WTC11 (cell line): ENCODE measurements around the gene CLDN7. TPM values are rescaled to one million over a fixed set of nuclear protein-coding genes. Genes with fewer than 3 reads are reported as not detected.

Source experiments
- AR ChIP-seq: fragments of 250-450 bp; sonication (Bioruptor Pico); IDR thresholded peaks from 2 replicates; pipeline ENCODE4 v1.9.0; 2021; ENCODE audit warnings: mild to moderate bottlenecking
- ATF2 ChIP-seq: sonication (generic); formaldehyde crosslinking; IDR thresholded peaks from 2 replicates; pipeline ENCODE4 v1.8.1; 2022; ENCODE audit warnings: low read depth, missing genetic modification reagents, borderline replicate concordance
- ERG ChIP-seq: fragments of 250-450 bp; sonication (Bioruptor Pico); IDR thresholded peaks from 2 replicates; pipeline ENCODE4 v1.8.0; 2021; ENCODE audit warnings: mild to moderate bottlenecking
- FOXK1 ChIP-seq: sonication (generic); formaldehyde crosslinking; IDR thresholded peaks from 2 replicates; pipeline ENCODE4 v1.8.0; 2022; ENCODE audit warnings: mild to moderate bottlenecking, moderate library complexity, missing genetic modification reagents
- KAT7 ChIP-seq: sonication (generic); formaldehyde crosslinking; IDR thresholded peaks from 2 replicates; pipeline ENCODE4 v1.8.1; 2023; ENCODE audit warnings: missing genetic modification reagents, mild to moderate bottlenecking, borderline replicate concordance
- MYBL2 ChIP-seq: sonication (generic); formaldehyde crosslinking; IDR thresholded peaks from 2 replicates; pipeline ENCODE4 v1.8.1; 2023; ENCODE audit warnings: mild to moderate bottlenecking, moderate library complexity, missing genetic modification reagents
- PRDM15 ChIP-seq: sonication (generic); formaldehyde crosslinking; IDR thresholded peaks from 2 replicates; pipeline ENCODE4 v1.8.0; 2022; ENCODE audit warnings: missing genetic modification reagents
- TP53 ChIP-seq: sonication (generic); formaldehyde crosslinking; IDR thresholded peaks from 2 replicates; pipeline ENCODE4 v1.8.1; 2023; ENCODE audit warnings: mild to moderate bottlenecking, missing genetic modification reagents
- ZNF281 ChIP-seq: sonication (generic); formaldehyde crosslinking; IDR thresholded peaks from 2 replicates; pipeline ENCODE4 v1.8.0; 2023; ENCODE audit warnings: mild to moderate bottlenecking, missing genetic modification reagents
- ZNF396 ChIP-seq: fragments of 250-450 bp; sonication (Bioruptor Pico); IDR thresholded peaks from 2 replicates; pipeline ENCODE4 v1.8.0; 2021; ENCODE audit warnings: mild to moderate bottlenecking, moderate library complexity, borderline replicate concordance
- ZNF532 ChIP-seq: fragments of 250-450 bp; sonication (Bioruptor Pico); IDR thresholded peaks from 2 replicates; pipeline ENCODE4 v1.9.0; 2021; ENCODE audit warnings: mild to moderate bottlenecking, borderline replicate concordance
- total RNA-seq: library from RNA; stranded (reverse); gene quantifications from 3 replicates; pipeline ENCODE4 v1.2.3, GENCODE V29; 2021

Gene CLDN7
- total RNA-seq, 1 experiment from 2014 or later: 136 TPM

- TF ChIP-seq AR (CRISPR knock-in tag) (no peak), TP53 (CRISPR knock-in tag) (no peak), FOXK1 (CRISPR knock-in tag) (no peak), MYBL2 (CRISPR knock-in tag) (no peak), KAT7 (no peak), ATF2 (CRISPR knock-in tag) (no peak), ERG (CRISPR knock-in tag) (no peak), ZNF532 (no peak), PRDM15 (CRISPR knock-in tag) (no peak), ZNF281 (CRISPR knock-in tag) (no peak), ZNF396 (CRISPR knock-in tag) (no peak)
- TF ChIP-seq, all 79 proteins: peak for 0
These were observed 30.2 kb downstream of the CLDN7 start (continued) for GRCh38 chr17:7232114-7232513.
